Stimulated activated CD4-positive, alpha-beta T cell treated with anti-CD3 and anti-CD28 coated beads, Interleukin-1b, Interleukin-23, amount 100 ng/mL, for 48 hours (primary cell): ENCODE data around the gene PFN3.

Experiments
- DNase-seq: peaks from one replicate; pipeline ENCODE4 v3.0.0-alpha.2; 2020

Gene PFN3

GRCh38 chr5:177357459-177358351, 42.8 kb downstream of the PFN3 start, which contains the start of gene RGS14:
TSS of gene RGS14 (plus strand) at chr5:177357924. CDS start at chr5:177358025, 101 bp downstream.
- DNase-seq: peak; percentile 56

DNA sequence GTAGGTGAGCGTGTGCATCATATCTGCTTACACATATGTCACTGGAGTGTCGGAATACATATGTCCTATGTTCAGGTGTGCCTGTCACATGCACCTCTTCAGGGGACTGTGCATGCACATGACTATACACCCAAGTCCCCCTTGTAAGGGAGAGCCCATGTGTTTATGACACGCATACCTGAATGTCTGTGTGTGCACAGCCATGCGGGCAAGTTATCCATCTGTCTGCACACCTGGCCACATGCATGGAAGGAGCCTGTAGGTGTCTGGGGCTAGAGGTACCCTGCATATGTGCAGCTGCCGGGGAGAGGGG, 43.4 kb downstream of the PFN3 start:
- DNase-seq: no peak

- no peak for DNase-seq
Observed at GRCh38 chr5:177356746-177357145, 43.7 kb downstream of the PFN3 start.

GRCh38 chr5:177355868-177356168, 44.6 kb downstream of the PFN3 start:
- no peak for DNase-seq

DNA sequence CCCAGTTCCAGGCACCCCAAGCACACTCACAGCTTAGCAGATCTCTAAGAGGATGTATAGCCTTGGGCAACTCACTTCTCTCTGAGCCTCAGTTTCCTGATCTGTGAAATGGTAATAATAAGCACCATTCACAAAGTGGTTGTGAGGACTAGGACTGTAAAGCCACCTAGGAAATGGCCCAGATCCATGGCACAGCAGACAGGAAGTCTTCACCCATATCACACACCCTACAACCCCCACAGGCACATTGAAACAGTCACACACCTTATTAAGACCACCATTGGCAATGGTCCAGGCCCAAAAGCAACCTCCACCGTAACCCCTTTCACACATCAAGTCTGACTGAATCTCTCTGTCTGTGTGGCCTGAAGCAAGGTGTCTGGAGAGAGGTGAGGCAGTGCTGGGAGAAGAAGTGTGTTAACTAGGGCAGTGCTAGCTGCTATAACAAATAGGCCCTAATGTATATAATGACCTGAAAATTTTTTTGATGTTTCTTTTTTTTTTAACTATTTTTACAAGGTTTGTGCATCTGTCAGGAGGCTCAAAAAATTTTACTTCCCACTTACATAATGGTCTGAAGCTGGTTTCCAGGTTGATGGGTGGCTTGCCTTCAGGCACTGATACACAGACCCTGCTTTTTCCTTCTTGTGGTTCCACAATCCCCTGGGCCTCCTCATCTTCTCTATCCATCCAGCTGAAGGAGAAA, 45.1 kb downstream of the PFN3 start:
- DNase-seq: no peak

DNA sequence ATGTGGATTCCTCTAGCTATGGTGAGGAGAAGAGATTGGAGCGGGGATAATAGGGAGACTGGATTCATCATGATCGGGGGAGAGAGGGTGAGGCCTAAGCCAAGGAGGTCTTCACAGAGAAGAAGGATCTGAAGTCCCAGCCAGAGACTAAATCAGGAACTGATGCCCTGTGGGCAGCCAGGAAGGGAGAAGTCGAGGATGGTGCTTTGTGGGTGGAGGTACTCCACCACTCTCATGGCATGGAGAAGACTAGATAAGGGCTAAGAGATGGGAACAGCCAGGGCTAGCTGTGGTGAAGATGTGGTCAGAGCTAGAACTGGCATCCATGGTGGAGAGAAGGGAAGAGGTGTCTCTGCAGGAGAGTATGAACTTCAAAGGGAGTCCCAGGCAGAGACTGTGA, 45.8 kb downstream of the PFN3 start:
- DNase-seq: no peak

DNA sequence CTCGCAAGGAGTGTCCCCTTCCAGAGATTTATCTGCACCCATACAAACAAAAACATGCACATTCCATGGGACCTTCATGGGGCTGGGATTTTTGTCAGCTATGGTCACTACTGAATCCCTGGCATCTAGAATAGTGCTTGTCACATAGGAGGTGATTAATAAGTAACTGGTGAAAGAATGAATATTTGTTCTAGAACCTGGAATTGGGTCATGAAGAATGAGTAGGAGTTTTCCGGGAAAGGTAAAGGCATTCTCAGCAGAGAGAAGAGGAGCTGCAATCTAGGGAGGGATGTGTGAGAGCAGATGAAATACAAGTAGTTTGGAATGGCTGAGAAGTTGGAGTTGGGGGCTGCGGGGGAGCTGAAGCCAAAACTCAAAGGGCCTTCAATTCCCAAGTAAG, 46.2 kb downstream of the PFN3 start:
- DNase-seq: no peak

GRCh38 chr5:177353093-177353492, 47.4 kb downstream of the PFN3 start:
- DNase-seq: no peak

DNA sequence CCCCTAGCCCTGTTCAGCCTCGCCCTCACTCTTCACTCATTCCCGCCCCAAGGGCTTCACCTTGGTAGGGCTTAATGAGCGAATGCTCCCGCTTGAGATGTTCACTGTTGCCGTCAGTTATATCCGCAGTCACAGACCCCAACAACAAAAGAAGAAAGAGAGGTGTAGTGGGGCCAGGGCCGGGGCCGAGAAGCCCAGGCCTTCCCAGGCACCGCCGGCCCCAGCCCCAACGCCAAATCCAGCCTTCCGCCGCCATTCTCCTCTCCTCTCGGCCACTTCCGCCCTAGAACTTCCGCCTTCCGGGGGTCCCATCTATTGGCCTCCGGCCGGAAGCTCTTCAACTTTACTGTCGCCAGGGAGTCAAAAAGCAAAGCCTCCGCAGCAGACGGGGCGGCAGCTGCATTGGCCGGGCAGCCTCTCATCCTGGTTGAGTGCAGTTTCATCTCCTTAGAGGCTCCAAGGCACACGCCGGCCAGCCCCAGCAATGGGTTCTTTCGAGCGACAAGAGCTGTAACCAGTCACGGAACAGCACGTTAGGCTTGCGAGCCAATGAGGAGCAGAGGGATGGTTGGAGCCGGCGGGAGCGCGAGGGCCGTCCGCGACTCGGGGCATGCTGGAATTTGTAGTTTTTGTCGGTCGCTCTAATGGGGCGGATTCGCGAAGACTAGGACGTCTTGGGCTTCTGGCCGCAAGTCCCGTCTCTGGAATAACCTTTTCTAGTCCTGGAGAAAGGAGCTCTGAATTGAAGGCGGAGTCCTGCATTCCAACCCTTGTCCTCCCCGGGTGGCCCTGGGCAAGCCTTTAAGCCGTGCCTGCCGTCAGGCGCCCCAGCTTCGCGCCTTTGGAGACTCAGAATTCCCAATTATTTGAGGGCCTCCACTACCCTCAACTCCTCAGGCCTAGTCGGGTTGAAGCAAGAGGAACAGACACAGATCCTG, 48.8 kb downstream of the PFN3 start, which contains the start of gene LMAN2:
Gene LMAN2, minus strand, starts transcription at position 277 of the 938 bp plus-strand sequence. Its CDS starts 21 bp downstream, at position 256.
- DNase-seq: peak; percentile 92

GRCh38 chr5:177350776-177351391, 49.6 kb downstream of the PFN3 start:
- no peak for DNase-seq
